ENCODE results near the gene TBC1D8. TPM values are rescaled to one million over a fixed set of nuclear protein-coding genes. Genes with fewer than 3 reads are reported as not detected.

Gene TBC1D8
- total RNA-seq, 5 donors from 2014 or later (not counting 1 experiment from before 2014, with no cell fraction given) = 0.40 to 2.1 (median 2.0) TPM

- CTCF ChIA-PET = no interaction called here
- H3K27ac ChIP-seq (ENCODE audit: low read length) = no peak overlapping the region
- no peaks in the 10 kb centered on the region for H3K36me3 ChIP-seq (ENCODE audit: control insufficient read depth in 2 of 2, extremely low read depth in 1 of 2, insufficient read depth in 1 of 2, low read length in 1 of 2)
- Mint-ChIP-seq H3K4me3 (no peak overlapping the region), H3K27ac (no peak overlapping the region), H3K27me3 (peaks cover 0 to 2% of the 10 kb centered on the region in 2 donors), H3K9me3 (no peaks in the 10 kb centered on the region), H3K36me3 (no peaks in the 10 kb centered on the region), H3K4me1 (no peaks in the 10 kb centered on the region)
- H3K4me3 ChIP-seq (ENCODE audit: control insufficient read depth in 1 of 2, extremely low read depth in 1 of 2, low read length in 1 of 2) = no peak overlapping the region
- H3K4me1 ChIP-seq (ENCODE audit: control insufficient read depth in 1 of 2, extremely low read depth in 1 of 2, insufficient read depth in 2 of 2, low read length in 2 of 2) = no peaks in the 10 kb centered on the region
- 92% methylated on average over 6 of the region's 15 CpGs for WGBS (ENCODE audit: insufficient coverage)
- no peaks in the 10 kb centered on the region for H3K9me3 ChIP-seq
- peaks cover 0 to 9% of the 10 kb centered on the region in 2 experiments for H3K27me3 ChIP-seq (replicated peaks in 1 of 2; ENCODE audit: control insufficient read depth in 2 of 2, extremely low read depth in 1 of 2, insufficient read depth in 2 of 2, low read length in 1 of 2)
- POLR2A ChIA-PET = no interaction called here
- ATAC-seq (replicated peaks in 1 of 4) = no peak
- no peak for DNase-seq
Observed at GRCh38 chr2:101026923-101027469, 124.2 kb downstream of the TBC1D8 start.

GRCh38 chr2:101026253-101026701, 124.9 kb downstream of the TBC1D8 start:
- peaks cover 0 to 9% of the 10 kb centered on the region in 2 experiments for H3K27me3 ChIP-seq (replicated peaks in 1 of 2; ENCODE audit: control insufficient read depth in 2 of 2, extremely low read depth in 1 of 2, insufficient read depth in 2 of 2, low read length in 1 of 2)
- ATAC-seq (replicated peaks in 1 of 4) (no peak), DNase-seq (no peak)
- Mint-ChIP-seq H3K4me1 (no peaks in the 10 kb centered on the region), H3K4me3 (no peak overlapping the region), H3K9me3 (no peaks in the 10 kb centered on the region), H3K36me3 (no peaks in the 10 kb centered on the region), H3K27me3 (no peaks in the 10 kb centered on the region), H3K27ac (no peak overlapping the region)
- WGBS (ENCODE audit: insufficient coverage) = 21% methylated on average over 2 of the region's 9 CpGs
- no peaks in the 10 kb centered on the region for H3K9me3 ChIP-seq
- ChIA-PET POLR2A (no interaction called here), CTCF (no interaction called here)
- no peak overlapping the region for H3K27ac ChIP-seq (ENCODE audit: low read length)
- H3K4me3 ChIP-seq (ENCODE audit: control insufficient read depth in 1 of 2, extremely low read depth in 1 of 2, low read length in 1 of 2) = no peak overlapping the region
- no peaks in the 10 kb centered on the region for H3K36me3 ChIP-seq (ENCODE audit: control insufficient read depth in 2 of 2, extremely low read depth in 1 of 2, insufficient read depth in 1 of 2, low read length in 1 of 2)
- H3K4me1 ChIP-seq (ENCODE audit: control insufficient read depth in 1 of 2, extremely low read depth in 1 of 2, insufficient read depth in 2 of 2, low read length in 2 of 2) = no peaks in the 10 kb centered on the region

GRCh38 chr2:101025561-101025960, 125.6 kb downstream of the TBC1D8 start:
- Histone ChIP-seq H3K27me3 (replicated peaks in 1 of 2; ENCODE audit: control insufficient read depth in 2 of 2, extremely low read depth in 1 of 2, insufficient read depth in 2 of 2, low read length in 1 of 2) (peaks cover 0 to 9% of the 10 kb centered on the region in 2 experiments), H3K27ac (ENCODE audit: low read length) (no peak overlapping the region), H3K4me1 (ENCODE audit: control insufficient read depth in 1 of 2, extremely low read depth in 1 of 2, insufficient read depth in 2 of 2, low read length in 2 of 2) (no peaks in the 10 kb centered on the region), H3K36me3 (ENCODE audit: control insufficient read depth in 2 of 2, extremely low read depth in 1 of 2, insufficient read depth in 1 of 2, low read length in 1 of 2) (peaks cover 0 to under 1% of the 10 kb centered on the region in 2 donors), H3K4me3 (ENCODE audit: control insufficient read depth in 1 of 2, extremely low read depth in 1 of 2, low read length in 1 of 2) (no peak overlapping the region), H3K9me3 (no peaks in the 10 kb centered on the region)
- H3K4me1 Mint-ChIP-seq = no peaks in the 10 kb centered on the region
- ChIA-PET CTCF (no interaction called here), POLR2A (no interaction called here)
- H3K27me3 Mint-ChIP-seq = no peaks in the 10 kb centered on the region
- WGBS (ENCODE audit: insufficient coverage) = no CpG with 5 or more reads among the region's 6 CpGs
- no peak overlapping the region for H3K4me3 Mint-ChIP-seq
- no peaks in the 10 kb centered on the region for H3K36me3 Mint-ChIP-seq
- H3K27ac Mint-ChIP-seq = no peak overlapping the region
- DNase-seq = no peak
- no peaks in the 10 kb centered on the region for H3K9me3 Mint-ChIP-seq
- no peak for ATAC-seq (replicated peaks in 1 of 4)

- Histone ChIP-seq H3K4me3 (ENCODE audit: control insufficient read depth in 1 of 2, extremely low read depth in 1 of 2, low read length in 1 of 2) (no peak overlapping the region), H3K36me3 (ENCODE audit: control insufficient read depth in 2 of 2, extremely low read depth in 1 of 2, insufficient read depth in 1 of 2, low read length in 1 of 2) (peaks cover 3 to 6% of the 10 kb centered on the region in 2 donors), H3K27ac (ENCODE audit: low read length) (no peak overlapping the region), H3K9me3 (no peaks in the 10 kb centered on the region), H3K27me3 (replicated peaks in 1 of 2; ENCODE audit: control insufficient read depth in 2 of 2, extremely low read depth in 1 of 2, insufficient read depth in 2 of 2, low read length in 1 of 2) (peaks cover 0 to 3% of the 10 kb centered on the region in 2 experiments), H3K4me1 (ENCODE audit: control insufficient read depth in 1 of 2, extremely low read depth in 1 of 2, insufficient read depth in 2 of 2, low read length in 2 of 2) (no peaks in the 10 kb centered on the region)
- CTCF ChIA-PET = no interaction called here
- Mint-ChIP-seq H3K27me3 (no peaks in the 10 kb centered on the region), H3K27ac (no peak overlapping the region), H3K36me3 (peaks cover 3% of the 10 kb centered on the region), H3K9me3 (no peaks in the 10 kb centered on the region), H3K4me1 (no peaks in the 10 kb centered on the region), H3K4me3 (no peak overlapping the region)
- ATAC-seq (replicated peaks in 1 of 4) (no peak), DNase-seq (no peak)
- POLR2A ChIA-PET = no interaction called here
- whole genome bisulfite sequencing (ENCODE audit: insufficient coverage) = 100% methylated on average over 2 of the region's 6 CpGs
Observed at GRCh38 chr2:101023327-101024107, 127.7 kb downstream of the TBC1D8 start.

GRCh38 chr2:101022221-101022620, 129.0 kb downstream of the TBC1D8 start:
- Histone ChIP-seq H3K9me3 (no peaks in the 10 kb centered on the region), H3K4me3 (ENCODE audit: control insufficient read depth in 1 of 2, extremely low read depth in 1 of 2, low read length in 1 of 2) (no peak overlapping the region), H3K27ac (ENCODE audit: low read length) (no peak overlapping the region), H3K4me1 (ENCODE audit: control insufficient read depth in 1 of 2, extremely low read depth in 1 of 2, insufficient read depth in 2 of 2, low read length in 2 of 2) (no peaks in the 10 kb centered on the region), H3K27me3 (replicated peaks in 1 of 2; ENCODE audit: control insufficient read depth in 2 of 2, extremely low read depth in 1 of 2, insufficient read depth in 2 of 2, low read length in 1 of 2) (no peaks in the 10 kb centered on the region), H3K36me3 (ENCODE audit: control insufficient read depth in 2 of 2, extremely low read depth in 1 of 2, insufficient read depth in 1 of 2, low read length in 1 of 2) (peaks cover 3 to 9% of the 10 kb centered on the region in 2 donors)
- no peak for ATAC-seq (replicated peaks in 1 of 4)
- ChIA-PET POLR2A (no interaction called here), CTCF (interaction anchor here in 1 of 2 donors (0.5 kb wide), 1 partner anchor 8 kb away, joined by 3 read pairs; no protein-coding TSS in a partner anchor)
- H3K27me3 Mint-ChIP-seq = no peaks in the 10 kb centered on the region
- peaks cover 3% of the 10 kb centered on the region for H3K36me3 Mint-ChIP-seq
- no peak overlapping the region for H3K27ac Mint-ChIP-seq
- no peaks in the 10 kb centered on the region for H3K9me3 Mint-ChIP-seq
- H3K4me3 Mint-ChIP-seq = no peak overlapping the region
- no peaks in the 10 kb centered on the region for H3K4me1 Mint-ChIP-seq
- WGBS (ENCODE audit: insufficient coverage) = 94% methylated on average over 13 of the region's 16 CpGs
- DNase-seq = no peak

GRCh38 chr2:101018934-101019333, 132.2 kb downstream of the TBC1D8 start:
- POLR2A ChIA-PET = no interaction called here
- CTCF ChIA-PET = no interaction called here
- H3K4me3 ChIP-seq (ENCODE audit: control insufficient read depth in 1 of 2, extremely low read depth in 1 of 2, low read length in 1 of 2) = no peak overlapping the region
- no peaks in the 10 kb centered on the region for H3K27me3 ChIP-seq (replicated peaks in 1 of 2; ENCODE audit: control insufficient read depth in 2 of 2, extremely low read depth in 1 of 2, insufficient read depth in 2 of 2, low read length in 1 of 2)
- H3K4me3 Mint-ChIP-seq = no peak overlapping the region
- H3K27me3 Mint-ChIP-seq = no peaks in the 10 kb centered on the region
- 100% methylated on average over 2 of the region's 8 CpGs for WGBS (ENCODE audit: insufficient coverage)
- no peak overlapping the region for H3K27ac ChIP-seq (ENCODE audit: low read length)
- H3K36me3 ChIP-seq (ENCODE audit: control insufficient read depth in 2 of 2, extremely low read depth in 1 of 2, insufficient read depth in 1 of 2, low read length in 1 of 2) = peaks cover 3 to 9% of the 10 kb centered on the region in 2 donors
- H3K36me3 Mint-ChIP-seq = peaks cover 8% of the 10 kb centered on the region
- DNase-seq = no peak
- H3K9me3 Mint-ChIP-seq = no peaks in the 10 kb centered on the region
- no peak for ATAC-seq (replicated peaks in 1 of 4)
- no peak overlapping the region for H3K27ac Mint-ChIP-seq
- H3K4me1 ChIP-seq (ENCODE audit: control insufficient read depth in 1 of 2, extremely low read depth in 1 of 2, insufficient read depth in 2 of 2, low read length in 2 of 2) = no peaks in the 10 kb centered on the region
- no peaks in the 10 kb centered on the region for H3K9me3 ChIP-seq
- H3K4me1 Mint-ChIP-seq = no peaks in the 10 kb centered on the region

Data from T-cell (primary cell).